Thyroid gland (tissue), 4 donors: ENCODE measurements around the gene ADCY4.

Experiments used
- POLR2A ChIP-seq, 2 donors: fragments of 450-650 bp; IDR thresholded peaks; one replicate each; pipeline ENCODE4 v1.6.1; 2017; ENCODE audit warnings: antibody characterized with exemption in 2 of 2, mild to moderate bottlenecking in 2 of 2, moderate library complexity in 1 of 2
- TF ChIP-seq, protein P1 (sequence below), 6 experiments: fragments of 200-600 bp in 3 of 6; fragments of 450-650 bp in 3 of 6; sonication (generic) in 3 of 6; IDR thresholded peaks; one replicate each; pipeline ENCODE4 v1.5.1; 2016 to 2019; ENCODE audit warnings: antibody characterized with exemption in 6 of 6, mild to moderate bottlenecking in 2 of 6, inconsistent platforms in 1 of 6, moderate library complexity in 1 of 6

GRCh38 chr14:24312736-24313507 is 21.9 kb downstream of the ADCY4 start:
- TF ChIP-seq, protein P1, sequence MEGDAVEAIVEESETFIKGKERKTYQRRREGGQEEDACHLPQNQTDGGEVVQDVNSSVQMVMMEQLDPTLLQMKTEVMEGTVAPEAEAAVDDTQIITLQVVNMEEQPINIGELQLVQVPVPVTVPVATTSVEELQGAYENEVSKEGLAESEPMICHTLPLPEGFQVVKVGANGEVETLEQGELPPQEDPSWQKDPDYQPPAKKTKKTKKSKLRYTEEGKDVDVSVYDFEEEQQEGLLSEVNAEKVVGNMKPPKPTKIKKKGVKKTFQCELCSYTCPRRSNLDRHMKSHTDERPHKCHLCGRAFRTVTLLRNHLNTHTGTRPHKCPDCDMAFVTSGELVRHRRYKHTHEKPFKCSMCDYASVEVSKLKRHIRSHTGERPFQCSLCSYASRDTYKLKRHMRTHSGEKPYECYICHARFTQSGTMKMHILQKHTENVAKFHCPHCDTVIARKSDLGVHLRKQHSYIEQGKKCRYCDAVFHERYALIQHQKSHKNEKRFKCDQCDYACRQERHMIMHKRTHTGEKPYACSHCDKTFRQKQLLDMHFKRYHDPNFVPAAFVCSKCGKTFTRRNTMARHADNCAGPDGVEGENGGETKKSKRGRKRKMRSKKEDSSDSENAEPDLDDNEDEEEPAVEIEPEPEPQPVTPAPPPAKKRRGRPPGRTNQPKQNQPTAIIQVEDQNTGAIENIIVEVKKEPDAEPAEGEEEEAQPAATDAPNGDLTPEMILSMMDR (IDR thresholded peaks at IDR 0.05) = no peak
- no peak for TF ChIP-seq POLR2A (IDR thresholded peaks at IDR 0.05)
